Esophagus muscularis mucosa (tissue), 4 donors: ENCODE data around the gene MGAT5B. TPM values are rescaled to one million over a fixed set of nuclear protein-coding genes. Genes with fewer than 3 reads are reported as not detected.

Experiments used
- DNase-seq: peaks from one replicate; pipeline ENCODE4 v3.0.0-alpha.2; 2017; ENCODE audit errors: extremely low spot score
- H3K27ac ChIP-seq, 4 donors: fragments of 200-600 bp; sonication (generic); replicated peaks in 1 of 4; 1 replicate in 3 of 4; 2 replicates in 1 of 4; pipeline ENCODE4 v1.5.1; 2016 to 2019; ENCODE audit warnings: mild to moderate bottlenecking in 1 of 4
- H3K27me3 ChIP-seq, 4 donors: fragments of 200-600 bp; sonication (generic); one replicate each; pipeline versions ENCODE4 v1.5.1 to v1.6.0; 2016 to 2019
- H3K36me3 ChIP-seq, 4 donors: fragments of 200-600 bp; sonication (generic); one replicate each; pipeline ENCODE4 v1.5.1; 2016 to 2019
- H3K4me1 ChIP-seq, 4 donors: fragments of 200-600 bp; sonication (generic); one replicate each; pipeline ENCODE4 v1.5.1; 2016 to 2019
- H3K4me3 ChIP-seq, 4 donors: fragments of 200-600 bp; sonication (generic); 1 replicate in 2 of 4; 2 replicates in 2 of 4; pipeline ENCODE4 v1.5.1; 2016 to 2019; ENCODE audit warnings: mild to moderate bottlenecking in 4 of 4, moderate library complexity in 1 of 4
- H3K9me3 ChIP-seq, 4 donors: fragments of 200-600 bp; sonication (generic); 1 replicate in 3 of 4; 2 replicates in 1 of 4; pipeline ENCODE4 v1.5.1; 2016 to 2019
- CTCF ChIP-seq, 3 experiments: fragments of 200-600 bp in 2 of 3; fragments of 450-650 bp in 1 of 3; sonication (generic) in 2 of 3; IDR thresholded peaks; one replicate each; pipeline ENCODE4 v1.5.1; 2017 to 2019; ENCODE audit warnings: antibody characterized with exemption in 3 of 3, mild to moderate bottlenecking in 2 of 3, moderate library complexity in 1 of 3
- EP300 ChIP-seq: sonication (generic); formaldehyde crosslinking; IDR thresholded peaks from one replicate; pipeline ENCODE4 v1.6.1; 2017; ENCODE audit warnings: antibody characterized with exemption
- POLR2A ChIP-seq: fragments of 450-650 bp; IDR thresholded peaks from one replicate; pipeline ENCODE4 v1.6.1; 2017; ENCODE audit warnings: antibody characterized with exemption, moderate library complexity, mild to moderate bottlenecking, low read depth
- POLR2AphosphoS5 ChIP-seq, 2 donors: sonication (generic); formaldehyde crosslinking; IDR thresholded peaks; one replicate each; pipeline ENCODE4 v1.6.1; 2017; ENCODE audit warnings: antibody characterized with exemption in 2 of 2
- WGBS: methylation state at CpG from one replicate; pipeline ENCODE4 v1.1.5; 2018; 5-methylcytosine and 5-hydroxymethylcytosine counted together
- intact Hi-C: fragments of 100-400 bp; cut with DNase I; formaldehyde crosslinking; loops from one replicate; pipeline ENCODE4 v1.15.1; 2023
- total RNA-seq, 4 donors: library from RNA; depleted of rRNA; stranded (reverse); fragments of >200 nt; gene quantifications; one replicate each; pipeline versions ENCODE4 v1.1.0 to v1.2.1, GENCODE V29; 2016

MGAT5B gene
- total RNA-seq, 4 donors from 2014 or later: under 0.01 to 1.7 (median 0.43) TPM

- intact Hi-C loops: no loop called here
- no peak for DNase-seq
- Histone ChIP-seq H3K4me1 (no peaks in the 10 kb centered on the region), H3K4me3 (no peak overlapping the region), H3K9me3 (no peaks in the 10 kb centered on the region), H3K27ac (no peak overlapping the region), H3K27me3 (peaks cover 0 to 36% (median under 1%) of the 10 kb centered on the region in 4 donors), H3K36me3 (no peaks in the 10 kb centered on the region)
- 87% methylated on average over 9 of the region's 9 CpGs for WGBS
- TF ChIP-seq POLR2AphosphoS5 (IDR thresholded peaks at IDR 0.05) (no peak), POLR2A (no peak), CTCF (IDR thresholded peaks at IDR 0.05) (no peak), EP300 (no peak)
These were observed 6.1 kb upstream of the MGAT5B start for GRCh38 chr17:76862079-76862478.

- H3K4me3 ChIP-seq: no peak overlapping the region
- intact Hi-C loops: no loop called here
- TF ChIP-seq POLR2A (no peak), EP300 (no peak), CTCF (IDR thresholded peaks at IDR 0.05) (no peak), POLR2AphosphoS5 (IDR thresholded peaks at IDR 0.05) (no peak)
- H3K9me3 ChIP-seq: no peaks in the 10 kb centered on the region
- peaks cover 0 to 2% (median 1%) of the 10 kb centered on the region in 4 donors for H3K4me1 ChIP-seq
- H3K36me3 ChIP-seq: no peaks in the 10 kb centered on the region
- DNase-seq: no peak
- H3K27me3 ChIP-seq: peaks cover 0 to 36% (median 3%) of the 10 kb centered on the region in 4 donors
- WGBS: 83% methylated on average over 12 of the region's 12 CpGs
- no peak overlapping the region for H3K27ac ChIP-seq
These were observed 5.7 kb upstream of the MGAT5B start for GRCh38 chr17:76862494-76862893.

- Histone ChIP-seq H3K4me3 (no peak overlapping the region), H3K27me3 (peaks cover 4 to 46% (median 10%) of the 10 kb centered on the region in 4 donors), H3K36me3 (no peaks in the 10 kb centered on the region), H3K9me3 (no peaks in the 10 kb centered on the region), H3K27ac (no peak overlapping the region), H3K4me1 (peaks cover 6 to 18% (median 13%) of the 10 kb centered on the region in 4 donors)
- TF ChIP-seq POLR2A (no peak), EP300 (no peak), POLR2AphosphoS5 (IDR thresholded peaks at IDR 0.05) (no peak), CTCF (IDR thresholded peaks at IDR 0.05) (no peak)
- DNase-seq: no peak
- intact Hi-C loops: no loop called here
- 94% methylated on average over 7 of the region's 7 CpGs for WGBS
These were observed 4.2 kb upstream of the MGAT5B start for GRCh38 chr17:76864024-76864423.

- no peak overlapping the region for H3K4me3 ChIP-seq
- TF ChIP-seq POLR2AphosphoS5 (IDR thresholded peaks at IDR 0.05): no peak
- TF ChIP-seq POLR2A: no peak
- TF ChIP-seq EP300: no peak
- TF ChIP-seq CTCF (IDR thresholded peaks at IDR 0.05): no peak
- intact Hi-C loops: loop anchor here (5.0 kb wide), 1 partner anchor 382 kb away; no protein-coding TSS in a partner anchor
- DNase-seq: no peak
- WGBS: 83% methylated on average over 2 of the region's 10 CpGs
- peaks cover 12 to 29% (median 25%) of the 10 kb centered on the region in 4 donors for H3K4me1 ChIP-seq
- H3K9me3 ChIP-seq: no peaks in the 10 kb centered on the region
- no peak overlapping the region for H3K27ac ChIP-seq
- H3K36me3 ChIP-seq: no peaks in the 10 kb centered on the region
- H3K27me3 ChIP-seq: peaks cover 5 to 58% (median 22%) of the 10 kb centered on the region in 4 donors
These were observed 3.0 kb upstream of the MGAT5B start for GRCh38 chr17:76865174-76865573.

- WGBS: 98% methylated on average over 5 of the region's 5 CpGs
- Histone ChIP-seq H3K36me3 (no peaks in the 10 kb centered on the region), H3K9me3 (no peaks in the 10 kb centered on the region), H3K4me1 (peaks cover 12 to 30% (median 26%) of the 10 kb centered on the region in 4 donors), H3K27ac (no peak overlapping the region), H3K27me3 (peaks cover 5 to 68% (median 30%) of the 10 kb centered on the region in 4 donors), H3K4me3 (no peak overlapping the region)
- intact Hi-C loops: loop anchor here (5.0 kb wide), 1 partner anchor 381 kb away; no protein-coding TSS in a partner anchor
- DNase-seq: no peak
- TF ChIP-seq POLR2AphosphoS5 (IDR thresholded peaks at IDR 0.05): no peak
- TF ChIP-seq POLR2A: no peak
- TF ChIP-seq EP300: no peak
- TF ChIP-seq CTCF (IDR thresholded peaks at IDR 0.05): no peak
These were observed 2.0 kb upstream of the MGAT5B start for GRCh38 chr17:76866203-76866602.
